ENCODE data around the gene LPAR3.
A peak's percentile ranks its signal among the peaks of the same experiment; 100 is the strongest.

The LPAR3 gene

DNA sequence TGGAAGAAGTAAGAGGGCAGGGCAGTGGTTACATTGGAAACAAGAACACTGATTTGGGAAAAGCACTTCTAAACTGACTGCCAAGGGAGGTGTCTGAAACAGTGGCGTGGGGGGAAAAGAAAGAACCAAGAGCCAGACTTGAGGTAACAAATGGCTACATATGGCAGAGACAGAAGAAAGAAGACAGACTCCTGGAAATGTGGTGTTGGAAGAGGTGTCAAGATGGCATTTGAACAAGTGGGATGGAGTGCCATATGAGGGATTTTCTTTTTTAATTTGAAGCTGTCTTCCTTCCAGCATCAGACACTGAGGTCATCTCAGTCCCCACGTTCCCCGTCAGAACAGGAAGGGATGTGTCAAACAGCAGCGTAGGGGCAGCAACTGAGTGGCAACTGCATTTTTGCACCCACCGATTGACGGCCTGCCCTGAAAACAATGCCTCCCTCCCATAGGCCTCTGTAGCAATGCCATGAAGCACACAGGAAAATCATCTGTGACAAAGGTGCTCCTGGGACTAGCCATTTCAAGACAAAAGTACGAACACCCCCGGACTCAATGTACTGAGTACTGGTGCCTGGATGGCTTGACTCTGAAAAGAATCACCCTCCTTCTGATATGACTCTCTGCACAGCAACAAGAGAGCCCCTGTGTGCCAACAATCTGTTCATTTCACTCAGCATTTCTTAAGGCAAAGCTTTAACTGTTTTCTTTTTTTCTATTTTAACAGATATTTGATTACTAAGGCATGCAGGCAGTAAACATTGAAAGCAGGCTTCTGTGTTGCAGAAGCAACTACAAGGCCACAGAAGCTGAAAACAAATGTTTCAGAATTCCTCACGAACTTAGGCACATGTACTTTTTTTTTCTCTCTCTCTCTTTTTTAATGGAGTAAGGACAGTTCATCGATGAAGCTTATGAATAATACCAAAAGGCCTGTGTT lies 37.0 kb downstream of the LPAR3 start:
- DNase-seq: no peak

DNA sequence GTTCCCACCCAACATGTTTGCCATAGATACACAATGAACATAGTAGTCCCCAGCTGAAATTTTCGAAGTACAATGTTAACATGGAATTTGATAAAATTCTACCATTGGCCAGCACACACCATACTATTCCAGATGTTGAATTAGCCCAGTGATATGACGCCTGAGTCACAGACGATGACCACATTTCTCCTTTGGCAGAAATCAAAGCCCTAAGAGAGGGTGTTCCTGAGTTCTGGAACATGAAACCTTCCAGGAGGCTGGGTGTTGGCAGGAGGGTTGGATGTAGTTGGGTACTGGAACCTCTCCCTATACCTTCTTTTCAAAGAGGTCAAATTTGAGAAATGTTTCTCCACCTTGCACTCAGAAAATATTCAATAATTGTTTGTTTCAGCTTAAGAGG lies 37.8 kb downstream of the LPAR3 start:
- DNase-seq: no peak

DNA sequence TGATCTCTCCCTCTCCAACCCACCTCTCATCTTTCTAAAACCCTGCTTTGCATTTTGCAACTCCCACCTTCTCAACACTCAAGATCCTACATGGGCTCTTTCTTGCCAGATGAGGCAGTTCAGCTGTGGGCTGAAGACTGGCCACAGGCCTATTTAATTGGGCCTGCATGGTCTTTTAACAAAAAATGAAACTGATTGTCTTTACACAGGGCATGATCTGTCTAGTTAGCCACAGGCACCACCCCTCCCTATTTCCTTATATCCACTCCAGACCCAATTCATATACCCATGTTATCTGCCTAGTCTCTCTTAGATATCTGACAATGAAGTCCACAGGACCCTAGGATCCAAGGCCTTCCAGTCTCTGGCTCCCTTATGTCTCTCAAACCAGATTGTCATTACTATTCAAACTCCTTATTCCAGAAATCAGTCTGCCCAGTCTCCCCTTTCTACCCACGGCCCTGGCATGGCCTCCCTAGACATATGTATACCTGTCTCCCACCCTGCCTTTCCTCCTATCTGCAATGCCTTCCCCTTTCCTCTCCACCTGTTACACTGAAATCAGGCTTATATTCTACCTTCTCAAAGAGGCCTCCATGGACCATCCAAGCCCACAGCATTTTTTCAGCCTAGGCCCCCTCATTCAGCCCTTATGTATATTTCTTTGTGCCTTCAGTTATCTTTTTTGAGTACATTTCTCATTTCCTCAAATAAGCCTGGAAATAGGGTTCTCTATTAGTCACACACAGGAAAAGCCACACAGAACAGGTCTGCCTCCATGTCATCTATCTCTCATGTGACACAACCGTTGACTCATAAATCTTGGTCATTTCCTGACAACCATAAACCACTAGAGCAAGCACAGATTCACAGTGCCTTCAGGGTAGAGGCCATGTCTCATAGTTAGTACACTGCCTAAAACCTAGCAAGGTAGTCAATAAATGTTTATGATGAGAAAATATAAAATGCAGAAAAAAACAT lies 39.0 kb downstream of the LPAR3 start:
- peak; percentile 23 for DNase-seq

DNA sequence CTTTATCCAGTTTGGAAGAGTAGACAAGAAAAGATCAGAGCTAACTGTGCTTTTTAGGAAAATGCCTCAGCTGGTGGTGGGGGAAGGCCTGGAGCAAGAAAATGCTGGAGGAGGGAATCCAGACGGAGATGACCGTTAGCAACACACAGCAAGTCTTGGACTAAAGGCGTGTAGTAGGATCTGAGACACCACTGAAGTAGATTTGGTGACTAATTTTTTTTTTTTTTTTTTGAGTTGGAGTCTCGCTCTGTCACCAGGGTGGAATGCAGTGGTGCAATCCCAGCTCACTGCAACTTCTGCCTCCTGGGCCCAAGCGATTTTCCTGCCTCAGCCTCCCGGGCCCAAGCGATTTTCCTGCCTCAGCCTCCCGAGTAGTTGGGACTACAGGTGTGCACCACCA lies 41.2 kb downstream of the LPAR3 start:
- no peak for DNase-seq

DNA sequence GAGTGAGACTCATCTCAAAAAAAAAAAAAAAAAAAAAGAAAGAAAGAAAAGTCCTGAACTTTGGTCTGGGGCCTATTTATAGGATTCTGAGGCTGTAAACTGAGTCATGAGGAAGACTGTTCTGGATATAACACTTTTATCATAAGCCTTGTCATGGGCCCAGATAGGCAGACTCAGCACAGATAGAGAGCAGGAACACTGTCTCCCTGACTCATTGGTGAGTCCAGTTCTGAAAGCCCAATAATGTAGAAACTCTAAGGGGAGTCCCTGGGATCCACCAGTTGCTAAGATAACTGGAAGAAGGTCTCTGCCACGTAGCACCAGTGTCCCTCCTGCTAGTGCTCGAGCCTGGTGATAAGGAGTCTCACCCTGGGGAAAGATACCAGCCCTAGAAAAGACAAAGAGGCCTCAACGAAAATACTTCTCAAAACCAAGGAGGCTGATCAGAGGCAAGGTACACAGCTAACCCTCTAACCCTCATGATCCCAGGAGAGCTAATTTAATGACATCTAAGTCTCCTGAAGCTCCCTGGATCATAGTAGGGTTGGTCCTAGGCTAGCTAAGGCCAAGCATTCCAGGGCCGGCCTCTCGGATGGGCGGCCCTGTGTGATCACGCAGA lies 43.5 kb downstream of the LPAR3 start:
- DNase-seq: no peak

DNA sequence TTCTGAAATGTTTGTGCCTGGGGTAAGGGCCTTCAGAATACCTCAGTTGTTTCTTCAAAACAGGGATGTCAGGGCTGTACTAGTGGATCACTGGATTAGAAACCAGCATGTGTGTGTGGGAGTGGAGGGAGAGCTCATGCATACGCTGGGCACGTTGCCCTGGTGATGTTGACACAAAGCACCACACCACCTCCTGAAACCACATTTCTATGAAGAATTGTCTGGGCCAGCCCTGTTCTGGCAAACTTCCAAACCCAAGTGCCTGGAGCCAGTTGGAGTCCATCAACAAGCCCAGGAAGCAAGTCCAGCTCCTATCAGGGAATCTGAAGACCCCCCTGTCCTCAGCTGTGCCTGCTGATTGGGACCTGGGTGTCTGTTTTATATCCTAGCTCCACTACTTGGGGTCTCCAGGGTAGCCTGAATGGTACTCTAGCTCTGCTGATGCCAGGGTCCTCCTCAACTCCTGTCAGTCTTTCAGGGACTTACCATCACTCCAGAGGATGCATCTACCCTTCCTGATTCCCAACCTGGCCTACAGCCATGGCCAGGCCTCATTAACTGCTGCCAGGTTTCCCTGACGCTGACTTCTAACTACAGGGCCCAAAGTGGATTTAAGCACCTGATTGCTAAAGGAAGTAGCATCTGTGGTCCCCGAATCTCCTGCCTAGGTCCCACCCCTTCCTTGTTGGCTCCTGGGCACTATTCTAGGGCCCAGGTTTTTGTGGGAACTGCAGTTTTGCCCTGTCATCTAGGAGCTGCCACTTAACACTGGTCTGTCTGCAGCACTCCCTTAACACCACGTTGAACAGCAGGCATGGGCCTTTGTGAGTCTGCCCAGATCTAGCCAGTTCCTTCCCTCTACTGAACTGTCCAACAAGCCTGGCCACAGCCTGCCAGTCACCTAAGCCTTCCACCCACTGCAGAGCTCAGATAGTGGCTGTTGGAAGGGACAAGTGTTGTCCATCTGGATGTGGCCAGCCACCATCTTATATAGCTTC lies 45.5 kb downstream of the LPAR3 start:
- no peak for DNase-seq

DNA sequence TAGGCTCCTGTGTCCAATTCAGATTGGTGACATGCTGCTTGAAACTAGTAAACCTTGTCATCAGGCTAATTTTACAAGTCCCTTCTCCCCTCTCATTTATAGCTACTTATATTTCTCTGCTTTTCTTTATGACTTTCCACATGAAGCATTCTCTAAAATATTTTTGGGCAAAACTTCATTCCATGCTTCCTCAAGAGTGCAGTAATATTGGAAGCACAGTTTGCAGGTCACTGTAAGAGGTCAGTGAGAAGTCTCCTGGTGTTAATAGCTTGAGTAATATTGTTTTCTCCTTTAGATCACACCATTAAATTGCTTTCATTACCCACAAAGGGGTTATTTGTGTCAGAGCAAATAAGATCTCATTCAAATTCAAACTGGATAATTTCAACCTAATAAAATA lies 46.6 kb downstream of the LPAR3 start:
- DNase-seq: no peak

DNA sequence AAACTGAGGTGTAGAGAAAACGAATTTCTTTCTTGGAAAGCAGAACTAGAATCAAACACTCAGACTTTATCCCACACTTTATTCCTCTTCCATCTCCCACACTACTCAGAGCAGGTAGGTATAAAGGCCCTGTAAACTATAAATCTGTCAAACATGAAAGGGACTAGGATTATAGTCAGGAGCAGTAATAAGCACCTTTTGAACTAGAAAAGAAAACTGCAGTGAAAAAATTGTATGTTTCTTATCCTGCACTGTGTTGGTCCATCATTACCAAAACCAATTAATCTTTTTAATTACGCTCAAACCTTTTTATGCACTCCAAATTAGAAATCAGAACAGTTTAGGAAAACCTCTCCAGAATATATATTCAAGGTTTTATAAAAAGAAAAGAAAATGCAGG lies 47.6 kb downstream of the LPAR3 start:
- DNase-seq: no peak

DNA sequence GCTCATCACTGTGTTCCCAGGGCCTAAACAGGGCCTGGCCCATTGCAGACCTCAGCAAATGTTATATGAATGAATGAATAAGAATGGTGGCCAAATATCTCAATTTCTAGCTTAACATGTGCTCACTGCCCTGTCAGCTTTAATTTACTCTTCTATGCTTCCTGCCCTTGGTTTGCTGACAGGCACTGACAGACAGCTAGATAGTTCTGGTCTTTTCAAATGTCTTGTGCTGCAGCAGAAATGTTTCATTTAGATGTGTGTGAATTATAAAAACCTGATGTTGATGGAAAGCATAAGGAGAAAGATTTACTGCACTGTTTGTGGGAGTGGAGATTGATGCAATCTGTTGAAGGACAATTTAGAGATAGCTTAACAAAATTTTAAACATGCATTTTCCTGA lies 48.9 kb downstream of the LPAR3 start:
- no peak for DNase-seq

DNA sequence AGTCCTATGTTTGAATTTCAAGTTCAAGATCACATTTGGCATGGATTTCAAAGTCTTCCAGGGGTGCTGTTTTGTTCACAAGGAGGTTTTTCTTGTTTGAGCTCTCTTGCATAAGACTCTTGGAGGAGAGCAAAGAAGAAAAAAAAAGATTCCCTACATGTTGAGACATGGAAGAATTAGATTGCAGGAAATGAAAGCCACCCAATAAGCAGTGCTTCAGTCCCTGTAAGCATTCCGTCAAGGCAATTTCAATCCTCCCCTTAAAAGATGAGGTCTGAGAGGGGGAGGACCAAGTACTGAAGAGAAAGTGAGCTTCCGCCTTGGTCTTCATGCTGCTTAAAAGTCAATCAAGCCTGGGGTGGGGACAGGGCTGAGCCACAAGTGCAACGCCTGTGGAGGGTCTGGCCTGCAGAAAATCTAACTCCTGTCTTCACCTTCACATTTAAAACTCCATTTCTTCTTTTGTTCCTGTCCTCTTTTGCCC lies 50.2 kb downstream of the LPAR3 start:
- no peak for DNase-seq

DNA sequence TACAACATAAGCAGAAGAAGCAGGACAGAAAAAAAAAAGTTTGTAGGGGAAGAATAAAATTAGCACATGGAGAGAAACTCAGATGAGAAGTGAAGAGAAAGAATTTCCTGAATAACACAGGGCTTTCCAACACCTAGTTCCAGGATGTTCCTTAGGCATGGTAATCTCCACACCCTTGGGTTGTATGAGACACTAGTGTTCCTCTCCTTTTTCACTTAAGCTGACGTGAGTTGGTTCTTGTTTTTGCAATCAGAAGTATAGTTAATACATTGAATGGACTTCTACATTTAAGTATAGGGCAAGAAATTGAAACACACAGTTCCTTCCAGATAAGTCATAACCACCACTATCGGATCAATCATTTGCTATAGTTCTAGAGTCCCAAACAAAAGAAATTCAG lies 51.0 kb downstream of the LPAR3 start:
- DNase-seq: no peak

DNA sequence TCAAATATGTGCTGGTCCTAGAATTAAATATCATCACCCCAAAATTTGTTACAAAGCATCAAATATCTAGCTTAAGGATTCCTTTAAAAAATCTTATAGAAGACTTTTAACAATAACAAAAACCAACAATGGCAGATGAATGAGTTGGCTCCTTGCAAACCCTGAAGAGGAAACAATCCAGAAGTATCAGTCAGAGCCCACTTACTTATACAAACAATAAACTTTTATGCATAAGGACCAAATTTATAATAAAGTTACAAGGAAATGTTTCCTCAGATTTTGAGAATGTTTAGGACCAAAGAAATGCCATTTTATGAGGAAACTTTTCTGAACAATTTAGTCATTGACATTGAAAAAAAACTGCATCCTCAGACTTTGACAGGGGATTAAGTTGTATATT lies 52.7 kb downstream of the LPAR3 start:
- no peak for DNase-seq

DNA sequence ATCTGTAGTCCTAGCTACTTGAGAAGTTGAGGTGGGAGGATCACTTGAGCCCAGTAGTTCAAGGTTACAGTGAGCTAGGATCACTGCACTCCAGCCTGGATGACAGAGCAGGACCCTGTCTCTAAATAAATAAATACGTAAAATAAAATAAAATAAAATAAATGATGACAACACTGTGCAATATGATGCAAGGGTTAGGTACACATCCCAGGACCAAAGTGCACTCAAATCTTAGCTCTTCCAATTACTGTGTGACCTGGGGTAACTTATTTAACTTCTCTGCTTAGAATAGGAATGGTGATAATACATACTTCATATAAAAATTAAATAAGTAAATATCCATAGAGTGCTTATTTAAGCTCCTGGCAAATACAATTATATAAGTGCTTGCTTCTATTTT lies 53.5 kb downstream of the LPAR3 start:
- no peak for DNase-seq

DNA sequence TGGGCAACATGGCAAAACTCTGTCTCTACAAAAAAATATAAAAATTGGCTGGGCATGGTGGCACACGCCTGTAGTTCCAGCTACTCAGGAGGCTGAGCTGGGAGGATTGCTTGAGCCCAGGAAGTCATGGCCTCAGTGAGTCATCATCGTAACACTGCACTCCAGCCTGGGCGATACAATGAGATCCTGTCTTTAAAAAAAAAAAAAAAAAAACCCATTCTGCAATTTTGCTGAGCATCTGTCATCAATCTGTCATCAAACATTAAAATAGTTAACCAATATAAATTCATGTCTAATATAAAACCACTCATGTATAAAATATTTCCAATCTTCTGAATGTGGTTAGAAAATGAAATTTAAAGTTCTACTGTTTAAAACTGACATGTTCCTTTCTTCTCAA lies 56.9 kb downstream of the LPAR3 start:
- no peak for DNase-seq

DNA sequence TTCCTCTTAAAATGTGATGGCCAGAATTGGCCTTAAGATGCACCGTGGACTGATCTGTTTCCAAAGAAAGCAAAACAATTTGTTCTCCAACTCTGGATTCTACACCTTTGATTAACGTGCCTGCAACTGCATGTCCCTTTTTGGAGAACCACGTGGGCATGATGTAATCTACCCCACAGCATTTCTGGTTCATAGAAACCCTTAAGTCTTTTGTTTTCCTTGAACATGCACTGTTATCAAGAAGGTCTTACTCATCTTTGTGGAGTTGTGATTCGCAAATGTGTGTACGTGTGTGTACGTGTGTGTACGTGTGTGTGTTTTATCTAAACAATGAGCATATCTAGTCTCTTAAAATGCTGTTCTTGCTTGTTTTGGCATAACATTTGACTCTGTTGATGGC lies 57.8 kb downstream of the LPAR3 start:
- DNase-seq: no peak

DNA sequence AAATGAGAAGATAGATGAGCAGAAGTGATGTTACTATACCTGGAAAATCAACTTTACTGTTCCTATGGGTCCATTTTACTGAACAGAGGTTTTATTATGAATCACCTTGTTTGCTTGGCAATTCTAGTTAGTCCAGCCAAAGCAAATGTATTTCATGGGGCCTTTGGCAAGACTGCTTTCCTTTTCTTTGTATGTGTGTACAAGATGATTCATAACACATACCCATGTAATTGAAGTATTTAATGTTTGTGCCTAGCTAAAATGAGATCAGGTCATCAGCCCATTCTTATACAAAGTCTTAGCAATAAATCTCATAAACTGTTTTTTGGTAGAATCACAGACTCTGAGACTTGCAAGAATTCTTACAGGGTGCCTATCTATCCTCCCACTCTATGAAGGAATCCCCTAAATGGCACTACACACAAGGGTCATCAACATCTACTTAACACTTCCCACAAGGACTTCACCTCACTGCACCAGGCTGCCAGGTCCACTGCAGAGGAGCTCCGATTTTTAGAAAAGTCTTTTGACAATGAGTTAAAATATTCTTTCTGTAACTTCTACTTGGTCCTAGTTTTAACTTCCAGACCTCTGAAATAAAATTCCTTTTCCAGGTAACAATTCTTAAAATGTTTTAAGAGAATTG lies 58.5 kb downstream of the LPAR3 start:
- no peak for DNase-seq

DNA sequence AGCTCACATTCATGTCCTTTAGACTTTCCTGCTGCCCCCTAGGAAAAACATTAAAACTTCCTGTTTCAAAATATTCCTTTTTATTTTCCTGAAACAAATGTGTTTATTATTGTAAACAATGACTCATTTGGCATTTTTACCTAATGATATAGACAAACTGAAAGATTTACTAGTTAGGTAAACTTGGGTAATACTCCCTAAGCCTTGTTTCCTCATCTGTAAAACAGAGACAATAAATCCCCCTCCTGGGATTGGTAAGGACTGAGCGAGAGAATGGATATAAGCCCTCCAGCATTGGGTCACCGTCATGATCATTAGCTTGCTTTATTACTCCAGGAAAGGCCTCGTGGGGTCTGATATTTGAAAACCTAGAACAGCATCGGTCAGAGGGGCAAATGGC lies 59.8 kb downstream of the LPAR3 start:
- no peak for DNase-seq

DNA sequence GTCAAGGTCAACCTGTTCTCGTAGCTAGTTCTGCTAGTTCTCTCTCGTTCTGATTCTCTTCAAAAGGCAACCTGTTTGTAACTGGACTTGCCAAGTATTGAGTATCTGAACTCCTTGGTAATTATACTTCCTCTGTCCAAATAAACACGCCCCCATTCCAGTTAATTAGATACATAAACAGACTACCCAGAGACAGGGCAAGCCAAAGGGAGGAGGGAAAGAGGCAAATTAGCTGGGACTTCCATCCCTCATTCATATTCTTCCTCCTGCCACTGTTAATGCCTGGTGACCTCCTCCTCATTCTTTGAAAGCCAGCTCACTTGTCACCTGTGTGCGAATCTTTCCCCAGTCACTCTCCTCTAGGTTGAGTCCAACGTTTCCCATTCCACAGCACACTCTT lies 62.9 kb downstream of the LPAR3 start:
- no peak for DNase-seq

DNA sequence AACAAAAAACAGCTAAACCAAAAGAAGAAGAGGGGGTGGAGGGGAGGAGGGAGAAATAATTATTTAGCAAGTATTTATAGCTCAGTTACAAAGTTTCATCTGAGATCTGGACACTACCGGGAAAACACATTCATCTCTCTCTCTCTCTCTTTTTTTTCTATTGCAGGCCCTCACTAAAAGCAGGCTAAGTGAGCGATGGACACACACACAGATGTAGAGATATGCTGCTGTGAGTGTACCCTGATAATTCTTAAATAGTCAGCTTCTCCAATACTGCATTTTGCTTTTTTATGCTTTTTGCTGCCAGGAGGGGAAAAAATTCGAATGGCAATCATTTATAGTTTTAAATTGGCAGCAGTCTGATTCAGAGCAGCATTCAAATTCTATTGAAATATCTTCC lies 65.0 kb downstream of the LPAR3 start:
- no peak for DNase-seq

DNA sequence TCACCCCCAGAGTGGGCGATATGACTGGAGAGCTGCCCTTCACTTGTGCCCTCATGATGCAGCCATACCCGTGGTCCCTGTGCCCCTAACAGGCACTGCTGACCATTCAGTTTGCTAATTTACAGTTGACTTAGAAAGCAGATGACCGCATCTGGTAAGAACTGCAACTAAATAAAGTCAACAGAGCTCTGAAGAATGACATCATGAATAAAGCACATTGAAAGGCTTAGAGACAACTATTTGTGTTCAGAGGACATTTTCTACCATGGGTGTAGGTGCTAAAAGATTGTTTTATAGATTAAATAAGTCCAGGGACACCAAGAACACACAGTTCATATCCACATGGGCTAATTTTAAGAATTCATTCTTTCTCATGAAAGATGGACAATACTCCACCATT lies 65.5 kb downstream of the LPAR3 start:
- DNase-seq: no peak

DNA sequence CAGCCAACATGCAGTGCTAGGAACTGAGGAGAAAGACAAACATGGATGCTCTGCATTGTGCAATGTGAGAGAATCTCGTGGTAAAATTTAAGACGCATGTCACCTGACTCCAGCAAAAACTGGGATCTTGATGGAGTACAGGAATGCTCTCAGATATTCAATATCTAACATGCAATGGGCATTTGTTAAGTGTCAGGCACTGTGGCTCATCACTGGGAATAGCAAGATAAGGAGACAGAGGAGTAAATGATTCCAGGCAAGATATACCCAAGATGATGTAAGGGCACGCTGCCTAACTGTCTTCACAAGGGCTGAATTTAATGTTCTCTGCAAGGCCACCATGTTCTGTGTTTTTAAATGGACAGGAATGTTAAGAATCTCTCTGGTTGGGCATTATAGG lies 67.8 kb downstream of the LPAR3 start:
- DNase-seq: no peak
